Ishikawa (cell line): ENCODE data around the gene TCL1B.

Experiments
- CEBPB ChIP-seq: IDR thresholded peaks from 2 replicates; pipeline ENCODE4 v1.6.1; 2012
- CREB1 ChIP-seq: IDR thresholded peaks from 2 replicates; pipeline ENCODE4 v1.6.1; 2012; ENCODE audit warnings: low read depth
- EGR1 ChIP-seq: IDR thresholded peaks from 2 replicates; pipeline ENCODE4 v1.6.1; 2012
- EP300 ChIP-seq: IDR thresholded peaks from 2 replicates; pipeline ENCODE4 v1.6.1; 2012; ENCODE audit warnings: borderline replicate concordance
- FOXM1 ChIP-seq: IDR thresholded peaks from 2 replicates; pipeline ENCODE4 v1.6.1; 2012; ENCODE audit warnings: low read depth, borderline replicate concordance
- MAX ChIP-seq: IDR thresholded peaks from 2 replicates; pipeline ENCODE4 v1.6.1; 2012
- NFIC ChIP-seq: IDR thresholded peaks from 2 replicates; pipeline ENCODE4 v1.6.1; 2012
- RAD21 ChIP-seq: IDR thresholded peaks from 2 replicates; pipeline ENCODE4 v1.6.1; 2012; ENCODE audit warnings: low read depth
- TAF1 ChIP-seq: IDR thresholded peaks from 2 replicates; pipeline ENCODE4 v1.6.1; 2012; ENCODE audit warnings: low read depth, mild to moderate bottlenecking
- TCF12 ChIP-seq: IDR thresholded peaks from 2 replicates; pipeline ENCODE4 v1.6.1; 2012; ENCODE audit warnings: low read depth
- TEAD4 ChIP-seq: IDR thresholded peaks from 2 replicates; pipeline ENCODE4 v1.6.1; 2012
- YY1 ChIP-seq: IDR thresholded peaks from 2 replicates; pipeline ENCODE4 v1.6.1; 2012; ENCODE audit warnings: low read depth
- ZBTB7A ChIP-seq: IDR thresholded peaks from 2 replicates; pipeline ENCODE4 v1.6.1; 2012; ENCODE audit warnings: low read depth
- TF ChIP-seq, protein P1 (sequence below): IDR thresholded peaks from 2 replicates; pipeline ENCODE4 v1.6.1; 2012
- TF ChIP-seq, protein P2 (sequence below): IDR thresholded peaks from 2 replicates; pipeline ENCODE4 v1.6.1; 2012; ENCODE audit warnings: low read depth, mild to moderate bottlenecking

TCL1B gene

GRCh38 chr14:95663226-95663797, 22.9 kb upstream of the TCL1B start:
- no peak for TF ChIP-seq ZBTB7A
- no peak for TF ChIP-seq EGR1
- no peak for TF ChIP-seq RAD21
- TF ChIP-seq TCF12, result no peak
- no peak for TF ChIP-seq EP300

DNA sequence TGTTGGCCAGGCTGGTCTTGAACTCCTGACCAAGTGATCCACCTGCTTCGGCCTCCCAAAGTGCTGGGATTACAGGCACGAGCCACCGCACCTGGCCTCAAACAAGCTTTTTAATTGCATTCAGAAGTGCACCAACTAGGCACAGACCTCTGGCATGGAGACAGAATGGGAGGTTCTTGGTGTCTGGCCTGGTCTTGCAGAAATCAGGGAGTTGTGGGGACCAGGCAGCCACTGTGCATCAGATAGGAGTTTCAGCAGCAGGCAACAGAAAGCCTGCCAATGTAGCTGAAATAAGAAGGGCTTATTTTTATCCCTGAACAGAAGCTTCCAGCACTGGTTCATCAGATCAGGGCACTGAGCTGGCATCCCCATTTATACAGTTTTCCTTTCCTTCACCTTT, 22.2 kb upstream of the TCL1B start:
- TF ChIP-seq NFIC, result no peak
- TF ChIP-seq TEAD4, result 0 out of 2 replicates have a peak, but pooled peaks have one; percentile 7

- TF ChIP-seq TAF1 (no peak), TEAD4 (peak; percentile 74), YY1 (no peak), ZBTB7A (no peak), CREB1 (no peak), EGR1 (no peak), TCF12 (peak; percentile 95), MAX (peak; percentile 16), RAD21 (peak; percentile 20; the same call in 1 of the 2 replicates), NFIC (peak; percentile 76), EP300 (peak; percentile 94), FOXM1 (peak; percentile 71; the same call in 1 of the 2 replicates), CEBPB (peak; percentile 77)
- TF ChIP-seq, protein P1, sequence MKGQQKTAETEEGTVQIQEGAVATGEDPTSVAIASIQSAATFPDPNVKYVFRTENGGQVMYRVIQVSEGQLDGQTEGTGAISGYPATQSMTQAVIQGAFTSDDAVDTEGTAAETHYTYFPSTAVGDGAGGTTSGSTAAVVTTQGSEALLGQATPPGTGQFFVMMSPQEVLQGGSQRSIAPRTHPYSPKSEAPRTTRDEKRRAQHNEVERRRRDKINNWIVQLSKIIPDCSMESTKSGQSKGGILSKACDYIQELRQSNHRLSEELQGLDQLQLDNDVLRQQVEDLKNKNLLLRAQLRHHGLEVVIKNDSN, result 0 out of 2 replicates have a peak, but pooled peaks have one; percentile 15
- TF ChIP-seq, protein P2, sequence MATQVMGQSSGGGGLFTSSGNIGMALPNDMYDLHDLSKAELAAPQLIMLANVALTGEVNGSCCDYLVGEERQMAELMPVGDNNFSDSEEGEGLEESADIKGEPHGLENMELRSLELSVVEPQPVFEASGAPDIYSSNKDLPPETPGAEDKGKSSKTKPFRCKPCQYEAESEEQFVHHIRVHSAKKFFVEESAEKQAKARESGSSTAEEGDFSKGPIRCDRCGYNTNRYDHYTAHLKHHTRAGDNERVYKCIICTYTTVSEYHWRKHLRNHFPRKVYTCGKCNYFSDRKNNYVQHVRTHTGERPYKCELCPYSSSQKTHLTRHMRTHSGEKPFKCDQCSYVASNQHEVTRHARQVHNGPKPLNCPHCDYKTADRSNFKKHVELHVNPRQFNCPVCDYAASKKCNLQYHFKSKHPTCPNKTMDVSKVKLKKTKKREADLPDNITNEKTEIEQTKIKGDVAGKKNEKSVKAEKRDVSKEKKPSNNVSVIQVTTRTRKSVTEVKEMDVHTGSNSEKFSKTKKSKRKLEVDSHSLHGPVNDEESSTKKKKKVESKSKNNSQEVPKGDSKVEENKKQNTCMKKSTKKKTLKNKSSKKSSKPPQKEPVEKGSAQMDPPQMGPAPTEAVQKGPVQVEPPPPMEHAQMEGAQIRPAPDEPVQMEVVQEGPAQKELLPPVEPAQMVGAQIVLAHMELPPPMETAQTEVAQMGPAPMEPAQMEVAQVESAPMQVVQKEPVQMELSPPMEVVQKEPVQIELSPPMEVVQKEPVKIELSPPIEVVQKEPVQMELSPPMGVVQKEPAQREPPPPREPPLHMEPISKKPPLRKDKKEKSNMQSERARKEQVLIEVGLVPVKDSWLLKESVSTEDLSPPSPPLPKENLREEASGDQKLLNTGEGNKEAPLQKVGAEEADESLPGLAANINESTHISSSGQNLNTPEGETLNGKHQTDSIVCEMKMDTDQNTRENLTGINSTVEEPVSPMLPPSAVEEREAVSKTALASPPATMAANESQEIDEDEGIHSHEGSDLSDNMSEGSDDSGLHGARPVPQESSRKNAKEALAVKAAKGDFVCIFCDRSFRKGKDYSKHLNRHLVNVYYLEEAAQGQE, result no peak
Observed at GRCh38 chr14:95664546-95664945, 21.7 kb upstream of the TCL1B start.

DNA sequence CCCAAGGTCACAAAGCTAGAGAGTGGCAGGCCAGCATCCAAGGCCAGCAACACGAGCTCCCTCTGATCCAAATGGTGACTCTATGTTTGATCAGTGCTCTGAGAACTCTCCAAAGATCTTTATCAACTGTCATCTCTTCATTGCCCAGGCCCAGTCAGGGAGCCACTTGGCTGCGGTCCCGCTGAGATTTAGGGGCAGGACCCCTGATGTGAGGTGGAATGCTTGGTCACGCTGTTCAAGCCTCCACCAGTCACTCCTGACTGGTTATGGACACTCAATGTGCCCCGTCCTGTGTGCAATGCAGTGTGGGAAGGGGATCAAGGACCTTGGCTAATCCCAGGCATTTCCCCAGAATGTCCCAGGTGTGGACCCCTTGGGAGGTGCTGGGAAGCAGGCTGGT, 19.8 kb upstream of the TCL1B start:
- TF ChIP-seq FOXM1 (peak; percentile 94), EP300 (peak; percentile 98), NFIC (peak; percentile 96), RAD21 (no peak), MAX (peak; percentile 68), EGR1 (no peak), TEAD4 (peak; percentile 91), TAF1 (no peak), ZBTB7A (no peak), TCF12 (peak; percentile 98), YY1 (no peak), CEBPB (no peak; the same call in 1 of the 2 replicates)
- TF ChIP-seq, protein P1, result peak; percentile 13; the same call in 1 of the 2 replicates

DNA sequence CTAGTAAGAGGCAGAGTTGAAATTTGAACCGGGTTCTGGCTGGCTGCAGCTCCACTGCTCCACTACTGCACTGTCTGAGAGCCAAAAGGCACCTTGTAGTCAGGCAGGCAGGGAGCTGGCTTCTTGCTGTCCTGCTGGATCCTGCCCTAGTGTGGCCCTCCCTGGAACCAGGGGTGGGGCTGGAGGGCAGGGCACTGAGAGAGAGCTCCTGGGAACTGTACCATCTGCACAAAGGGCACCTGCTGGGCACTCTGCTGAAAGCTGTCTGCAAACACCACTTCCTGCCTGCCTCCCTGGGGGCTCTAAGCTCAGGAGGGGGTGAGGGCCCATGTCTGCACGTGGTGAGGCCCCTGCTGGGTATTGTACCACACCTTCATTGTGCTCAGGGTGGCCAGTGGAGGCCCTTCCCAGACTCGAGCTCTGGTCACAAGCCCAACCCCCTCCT, 19.0 kb upstream of the TCL1B start:
- TF ChIP-seq FOXM1 (peak; percentile 95), EP300 (peak; percentile 100), NFIC (peak; percentile 95), TAF1 (0 out of 2 replicates have a peak, but pooled peaks have one; percentile 19), CREB1 (no peak), TEAD4 (peak; percentile 91), RAD21 (peak; percentile 13; the same call in 1 of the 2 replicates), EGR1 (0 out of 2 replicates have a peak, but pooled peaks have one; percentile 23), TCF12 (peak; percentile 99), YY1 (peak; percentile 53), CEBPB (peak; percentile 70; the same call in 1 of the 2 replicates), MAX (peak; percentile 95), ZBTB7A (no peak; the same call in 1 of the 2 replicates)
- TF ChIP-seq, protein P1, result peak; percentile 86
- TF ChIP-seq, protein P2, result no peak
